Mucosa of rectum (tissue), 2 donors: Measurements from ENCODE around the gene TDRD15.
"Not testable (repeated sequence)": the region's sequence is repeated elsewhere in the genome, so short reads cannot be mapped to it uniquely, and the experiment has no call there.

Source experiments
- H3K27ac ChIP-seq, 2 donors: one replicate each; pipeline ENCODE4 v1.7.0; 2013; ENCODE audit warnings: inconsistent platforms in 2 of 2, low read depth in 2 of 2, low read length in 2 of 2
- H3K27me3 ChIP-seq, 2 donors: one replicate each; pipeline ENCODE4 v1.7.0; 2013; ENCODE audit warnings: low read length in 2 of 2; ENCODE audit not compliant: control insufficient read depth in 2 of 2, insufficient read depth in 2 of 2
- H3K36me3 ChIP-seq, 2 donors: one replicate each; pipeline ENCODE4 v1.7.0; 2013; ENCODE audit warnings: low read length in 2 of 2; ENCODE audit not compliant: control insufficient read depth in 2 of 2, insufficient read depth in 2 of 2
- H3K4me1 ChIP-seq, 2 donors: one replicate each; pipeline ENCODE4 v1.7.0; 2013; ENCODE audit warnings: low read length in 2 of 2, mild to moderate bottlenecking in 1 of 2; ENCODE audit not compliant: control insufficient read depth in 2 of 2, insufficient read depth in 2 of 2
- H3K4me3 ChIP-seq, 2 donors: one replicate each; pipeline ENCODE4 v1.7.0; 2013; ENCODE audit warnings: low read length in 2 of 2
- H3K9ac ChIP-seq, 2 donors: one replicate each; pipeline ENCODE4 v1.7.0; 2013; ENCODE audit warnings: low read length in 2 of 2, low read depth in 1 of 2, mild to moderate bottlenecking in 1 of 2
- H3K9me3 ChIP-seq, 2 donors: one replicate each; pipeline ENCODE4 v1.7.0; 2013; ENCODE audit warnings: low read length in 2 of 2; ENCODE audit not compliant: control insufficient read depth in 2 of 2
- donor health status: healthy.
- donor health status: Normal muscosa, but diverticular disease.

TDRD15 gene

GRCh38 chr2:21142149-21142548 is 18.4 kb downstream of the TDRD15 start:
- no peaks in the 10 kb centered on the region for H3K27me3 ChIP-seq
- no peaks in the 10 kb centered on the region for H3K4me1 ChIP-seq
- H3K27ac ChIP-seq, result no peak overlapping the region
- no peaks in the 10 kb centered on the region for H3K9me3 ChIP-seq
- no peak overlapping the region for H3K4me3 ChIP-seq
- no peaks in the 10 kb centered on the region for H3K36me3 ChIP-seq
- H3K9ac ChIP-seq, result no peak overlapping the region

- Histone ChIP-seq H3K9ac (no peak overlapping the region), H3K36me3 (no peaks in the 10 kb centered on the region), H3K4me3 (no peak overlapping the region), H3K27ac (no peak overlapping the region), H3K4me1 (no peaks in the 10 kb centered on the region), H3K27me3 (no peaks in the 10 kb centered on the region), H3K9me3 (no peaks in the 10 kb centered on the region)
These were observed 22.9 kb downstream of the TDRD15 start for GRCh38 chr2:21146638-21147037.

GRCh38 chr2:21148718-21149117 is 24.9 kb downstream of the TDRD15 start:
- Histone ChIP-seq H3K27me3 (no peaks in the 10 kb centered on the region), H3K9ac (no peak overlapping the region), H3K27ac (no peak overlapping the region), H3K36me3 (no peaks in the 10 kb centered on the region), H3K9me3 (no peaks in the 10 kb centered on the region), H3K4me3 (no peak overlapping the region), H3K4me1 (no peaks in the 10 kb centered on the region)

- H3K4me3 ChIP-seq, H3K27me3 ChIP-seq, H3K4me1 ChIP-seq, H3K27ac ChIP-seq, H3K9me3 ChIP-seq, H3K9ac ChIP-seq, H3K36me3 ChIP-seq: not testable (repeated sequence)
These were observed 27.5 kb downstream of the TDRD15 start for GRCh38 chr2:21151234-21151633.

- Histone ChIP-seq H3K9me3 (no peaks in the 10 kb centered on the region), H3K36me3 (no peaks in the 10 kb centered on the region), H3K27ac (no peak overlapping the region), H3K4me3 (no peak overlapping the region), H3K9ac (no peak overlapping the region), H3K4me1 (no peaks in the 10 kb centered on the region), H3K27me3 (no peaks in the 10 kb centered on the region)
These were observed 31.8 kb downstream of the TDRD15 start for GRCh38 chr2:21155365-21156136.

- no peaks in the 10 kb centered on the region for H3K4me1 ChIP-seq
- no peak overlapping the region for H3K27ac ChIP-seq
- H3K36me3 ChIP-seq, result no peaks in the 10 kb centered on the region
- H3K27me3 ChIP-seq, result no peaks in the 10 kb centered on the region
- H3K9ac ChIP-seq, result no peak overlapping the region
- H3K4me3 ChIP-seq, result no peak overlapping the region
- no peaks in the 10 kb centered on the region for H3K9me3 ChIP-seq
These were observed 37.4 kb downstream of the TDRD15 start for GRCh38 chr2:21161122-21161521.

DNA sequence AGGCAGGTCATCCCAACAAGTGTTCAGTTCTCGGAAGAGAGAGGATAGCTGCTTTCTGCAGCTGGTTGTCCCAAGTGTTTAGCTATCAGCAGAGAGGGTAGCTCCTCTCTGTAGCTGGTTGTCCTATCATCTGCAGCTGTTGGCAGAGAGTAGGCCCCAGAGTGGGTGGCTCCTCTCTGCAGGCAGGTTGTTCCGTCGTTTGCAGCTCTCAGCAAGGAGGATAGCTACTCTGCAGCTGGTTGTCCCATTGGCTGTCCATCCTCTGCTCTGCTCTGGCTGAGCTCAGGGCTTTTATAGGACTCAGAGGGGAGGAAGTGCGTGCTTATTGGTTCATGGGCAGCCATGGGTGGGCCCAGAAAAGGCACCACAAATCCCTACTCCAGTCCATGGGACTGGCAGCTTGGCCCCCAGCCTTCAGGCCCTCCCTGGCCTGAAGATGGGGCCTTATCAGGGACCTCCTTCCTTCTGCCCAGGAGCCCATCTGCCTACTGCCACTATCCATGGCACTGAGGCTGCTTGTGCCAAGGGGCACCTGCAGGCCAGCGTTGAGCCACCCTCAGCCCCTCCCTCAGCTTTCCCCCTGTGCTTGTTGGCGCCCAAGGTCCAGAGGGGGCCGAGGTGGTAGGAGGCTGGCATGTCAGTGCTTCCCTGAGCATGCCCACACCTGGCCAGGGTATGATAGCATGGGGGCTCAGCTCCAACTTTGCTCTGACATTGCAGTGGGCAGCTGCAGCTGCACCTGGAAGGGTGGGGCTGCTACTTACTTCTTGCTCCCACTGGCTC is 38.3 kb downstream of the TDRD15 start:
- Histone ChIP-seq H3K9me3 (no peaks in the 10 kb centered on the region), H3K4me3 (no peak overlapping the region), H3K27me3 (no peaks in the 10 kb centered on the region), H3K36me3 (no peaks in the 10 kb centered on the region), H3K4me1 (no peaks in the 10 kb centered on the region), H3K9ac (no peak overlapping the region), H3K27ac (no peak overlapping the region)

DNA sequence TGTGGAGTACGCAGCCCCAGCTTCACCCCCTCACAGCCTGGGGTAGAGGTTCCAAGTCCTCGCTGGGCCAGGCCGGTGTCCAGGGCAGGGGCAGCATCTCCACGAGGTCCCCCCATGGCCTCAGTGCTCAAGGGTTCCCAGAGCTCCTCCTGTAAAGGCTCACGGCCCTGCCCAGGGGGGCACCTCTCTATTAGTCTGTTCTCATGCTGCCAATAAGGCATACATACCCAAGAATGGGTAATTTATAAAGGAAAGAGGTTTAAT is 38.8 kb downstream of the TDRD15 start:
- H3K27ac ChIP-seq, result no peak overlapping the region
- H3K9me3 ChIP-seq, result no peaks in the 10 kb centered on the region
- H3K9ac ChIP-seq, result no peak overlapping the region
- no peaks in the 10 kb centered on the region for H3K36me3 ChIP-seq
- no peaks in the 10 kb centered on the region for H3K4me1 ChIP-seq
- no peak overlapping the region for H3K4me3 ChIP-seq
- no peaks in the 10 kb centered on the region for H3K27me3 ChIP-seq

DNA sequence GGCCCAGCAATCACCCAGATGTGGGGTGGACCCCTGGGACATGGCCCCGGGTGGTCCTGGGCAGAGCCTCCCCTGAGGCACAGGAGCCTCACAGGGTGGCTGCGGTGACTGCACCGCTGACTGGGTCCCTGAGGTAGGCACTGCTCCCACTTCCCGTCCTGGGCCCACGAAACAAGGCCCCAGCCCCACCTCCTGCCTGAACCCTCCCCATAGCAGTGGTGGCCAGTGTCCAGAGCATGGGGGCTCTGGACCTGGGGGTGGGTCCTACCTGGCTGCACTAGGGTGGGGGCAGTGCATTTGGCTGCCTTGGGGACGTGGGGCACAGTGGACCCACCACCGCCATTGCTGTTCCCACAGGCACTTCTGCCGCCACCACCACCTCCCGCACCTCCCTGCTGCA is 39.4 kb downstream of the TDRD15 start:
- Histone ChIP-seq H3K27ac (no peak overlapping the region), H3K9ac (no peak overlapping the region), H3K27me3 (no peaks in the 10 kb centered on the region), H3K4me3 (no peak overlapping the region), H3K4me1 (no peaks in the 10 kb centered on the region), H3K9me3 (no peaks in the 10 kb centered on the region), H3K36me3 (no peaks in the 10 kb centered on the region)

DNA sequence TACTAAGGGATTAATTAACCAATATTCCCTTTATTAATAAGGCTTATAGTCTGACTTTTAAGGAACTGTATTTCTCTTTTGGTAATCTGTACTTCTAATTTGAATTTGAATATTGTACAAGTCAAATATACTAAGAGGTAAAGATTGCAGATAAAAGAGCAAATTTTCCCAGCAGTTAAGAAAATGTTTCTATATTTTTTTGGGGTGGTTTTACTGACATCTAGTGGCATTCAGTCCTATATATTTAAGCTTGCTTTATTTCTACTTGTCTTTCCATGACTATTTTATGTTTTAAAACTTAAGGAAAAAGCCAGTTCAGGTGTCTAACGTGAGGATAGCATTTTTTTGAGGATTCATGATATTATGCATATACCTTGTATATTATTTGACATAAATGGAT is 41.6 kb downstream of the TDRD15 start:
- no peak overlapping the region for H3K4me3 ChIP-seq

More for the DNA sequence above, 41.6 kb downstream of the TDRD15 start:
- Histone ChIP-seq H3K36me3 (no peaks in the 10 kb centered on the region), H3K4me1 (no peaks in the 10 kb centered on the region), H3K27me3 (no peaks in the 10 kb centered on the region), H3K27ac (no peak overlapping the region), H3K9ac (no peak overlapping the region), H3K9me3 (no peaks in the 10 kb centered on the region)
